A673 (cell line): ENCODE data around the gene GRB10.

Experiments used
- CTCF ChIP-seq: fragments of 300-800, 200-600 bp; sonication (generic); conservative IDR thresholded peaks from 2 replicates; pipeline ENCODE4 v1.5.1; 2017; ENCODE audit warnings: low read depth, mild to moderate bottlenecking, antibody characterized with exemption, low read length, moderate library complexity, mixed read lengths
- EZH2 ChIP-seq: fragments of 200-600 bp; sonication (generic); IDR thresholded peaks from 2 replicates; pipeline ENCODE4 v1.6.1; 2017; ENCODE audit warnings: borderline replicate concordance, low read depth, mild to moderate bottlenecking, mixed read lengths, antibody characterized with exemption, low read length; ENCODE audit not compliant: poor library complexity, severe bottlenecking

- TF ChIP-seq EZH2 (no peak), CTCF (no peak)
Observed at GRCh38 chr7:50646069-50646468, 136.6 kb downstream of the GRB10 start.
